WTC11 (cell line): ENCODE data around the gene AFAP1L1.

Experiments used
- ATF1 ChIP-seq: sonication (generic); formaldehyde crosslinking; IDR thresholded peaks from 2 replicates; pipeline ENCODE4 v1.8.1; 2023; ENCODE audit warnings: mild to moderate bottlenecking, moderate library complexity, missing genetic modification reagents
- CTCF ChIP-seq: fragments of 200-600 bp; IDR thresholded peaks from 2 replicates; pipeline ENCODE4 v1.8.0; 2022; ENCODE audit warnings: antibody characterized with exemption
- ELF4 ChIP-seq: sonication (generic); formaldehyde crosslinking; IDR thresholded peaks from 2 replicates; pipeline ENCODE4 v1.8.1; 2022; ENCODE audit warnings: low read depth, mild to moderate bottlenecking, moderate library complexity, missing genetic modification reagents
- ESRRA ChIP-seq: sonication (generic); formaldehyde crosslinking; IDR thresholded peaks from 2 replicates; pipeline ENCODE4 v1.8.1; 2022; ENCODE audit warnings: mild to moderate bottlenecking, missing genetic modification reagents, borderline replicate concordance
- FOXK1 ChIP-seq: sonication (generic); formaldehyde crosslinking; IDR thresholded peaks from 2 replicates; pipeline ENCODE4 v1.8.0; 2022; ENCODE audit warnings: mild to moderate bottlenecking, moderate library complexity, missing genetic modification reagents
- IRF1 ChIP-seq: sonication (generic); formaldehyde crosslinking; IDR thresholded peaks from 2 replicates; pipeline ENCODE4 v1.8.0; 2023; ENCODE audit warnings: missing genetic modification reagents
- NR1H2 ChIP-seq: sonication (generic); formaldehyde crosslinking; IDR thresholded peaks from 2 replicates; pipeline ENCODE4 v1.9.0; 2021; ENCODE audit warnings: mild to moderate bottlenecking, moderate library complexity, missing genetic modification reagents
- SMAD3 ChIP-seq: sonication (generic); formaldehyde crosslinking; IDR thresholded peaks from 2 replicates; pipeline ENCODE4 v1.8.0; 2022; ENCODE audit warnings: missing genetic modification reagents, mild to moderate bottlenecking, borderline replicate concordance
- ZNF317 ChIP-seq: sonication (generic); formaldehyde crosslinking; IDR thresholded peaks from 2 replicates; pipeline ENCODE4 v1.8.1; 2023; ENCODE audit warnings: low read depth, mild to moderate bottlenecking, moderate library complexity, missing genetic modification reagents, borderline replicate concordance
- TF ChIP-seq, protein P1 (sequence below): sonication (generic); formaldehyde crosslinking; IDR thresholded peaks from 2 replicates; pipeline ENCODE4 v1.8.1; 2023; ENCODE audit warnings: mild to moderate bottlenecking, missing genetic modification reagents, moderate library complexity
- TF ChIP-seq, protein P2 (sequence below): fragments of 250-450 bp; sonication (Bioruptor Pico); conservative IDR thresholded peaks from 2 replicates; pipeline ENCODE4 v1.9.0; 2021; ENCODE audit warnings: mild to moderate bottlenecking
- TF ChIP-seq, protein P3 (sequence below): sonication (generic); formaldehyde crosslinking; IDR thresholded peaks from 2 replicates; pipeline ENCODE4 v1.8.0; 2022; ENCODE audit warnings: mild to moderate bottlenecking, missing genetic modification reagents

- TF ChIP-seq SMAD3: no peak
- TF ChIP-seq, protein P1, sequence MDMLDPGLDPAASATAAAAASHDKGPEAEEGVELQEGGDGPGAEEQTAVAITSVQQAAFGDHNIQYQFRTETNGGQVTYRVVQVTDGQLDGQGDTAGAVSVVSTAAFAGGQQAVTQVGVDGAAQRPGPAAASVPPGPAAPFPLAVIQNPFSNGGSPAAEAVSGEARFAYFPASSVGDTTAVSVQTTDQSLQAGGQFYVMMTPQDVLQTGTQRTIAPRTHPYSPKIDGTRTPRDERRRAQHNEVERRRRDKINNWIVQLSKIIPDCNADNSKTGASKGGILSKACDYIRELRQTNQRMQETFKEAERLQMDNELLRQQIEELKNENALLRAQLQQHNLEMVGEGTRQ (CRISPR knock-in tag): no peak
- TF ChIP-seq FOXK1 (CRISPR knock-in tag): no peak
- TF ChIP-seq CTCF: no peak
- TF ChIP-seq, protein P2, sequence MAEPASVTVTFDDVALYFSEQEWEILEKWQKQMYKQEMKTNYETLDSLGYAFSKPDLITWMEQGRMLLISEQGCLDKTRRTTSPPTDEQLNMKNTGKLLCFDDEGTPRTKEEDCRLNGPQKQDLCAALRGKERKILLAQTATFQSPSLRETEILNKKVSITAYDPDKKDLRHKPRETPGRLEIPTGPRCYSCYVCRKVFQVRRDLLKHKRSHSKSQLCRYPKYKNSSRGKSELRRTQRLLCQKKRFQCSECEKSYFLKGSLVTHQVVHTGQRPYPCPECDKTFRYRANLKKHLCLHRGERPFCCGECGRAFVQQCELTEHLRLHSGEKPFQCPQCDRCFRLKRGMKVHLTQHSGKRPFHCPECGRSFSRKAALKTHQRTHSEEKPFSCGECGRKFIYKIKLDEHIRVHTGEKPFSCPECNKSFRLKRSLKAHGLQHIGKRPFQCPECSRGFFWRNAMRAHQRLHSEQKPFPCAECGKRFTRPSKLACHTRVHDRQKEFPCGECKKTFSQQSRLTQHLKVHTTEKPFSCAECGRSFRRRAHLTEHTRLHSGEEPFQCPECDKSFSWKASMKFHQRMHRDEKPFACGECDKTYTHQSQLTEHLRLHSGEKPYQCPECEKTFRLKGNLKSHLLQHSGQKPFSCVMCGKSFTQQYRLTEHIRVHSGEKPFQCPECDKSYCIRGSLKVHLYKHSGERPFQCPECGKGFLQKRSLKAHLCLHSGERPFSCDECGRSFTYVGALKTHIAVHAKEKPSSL: no peak
- TF ChIP-seq, protein P3, sequence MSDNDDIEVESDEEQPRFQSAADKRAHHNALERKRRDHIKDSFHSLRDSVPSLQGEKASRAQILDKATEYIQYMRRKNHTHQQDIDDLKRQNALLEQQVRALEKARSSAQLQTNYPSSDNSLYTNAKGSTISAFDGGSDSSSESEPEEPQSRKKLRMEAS (CRISPR knock-in tag): no peak
- no peak for TF ChIP-seq ELF4 (CRISPR knock-in tag)
- TF ChIP-seq ESRRA (CRISPR knock-in tag): no peak
- TF ChIP-seq NR1H2 (CRISPR knock-in tag): no peak
- TF ChIP-seq ATF1 (CRISPR knock-in tag): no peak
- TF ChIP-seq IRF1 (CRISPR knock-in tag): no peak
- no peak for TF ChIP-seq ZNF317 (CRISPR knock-in tag)
Measured at GRCh38 chr5:149352169-149352568, 80.5 kb downstream of the AFAP1L1 start.
